ENCODE data around the gene COQ8B.

- no peak for TF ChIP-seq CTCF (IDR thresholded peaks at IDR 0.05)
- TF ChIP-seq POLR2A (IDR thresholded peaks at IDR 0.05), result no peak
- no peak for TF ChIP-seq POLR2AphosphoS5 (IDR thresholded peaks at IDR 0.05)
These were observed 29.7 kb downstream of the COQ8B start for GRCh38 chr19:40686882-40687524.
